G401 (cell line): Measurements from ENCODE around the gene CHIC2. TPM values are rescaled to one million over a fixed set of nuclear protein-coding genes. Genes with fewer than 3 reads are reported as not detected.

Source experiments
- DNase-seq: peaks from one replicate; pipeline ENCODE4 v3.0.0-alpha.2; 2015; ENCODE audit warnings: low spot score
- in situ Hi-C: cut with HindIII; loops from 2 replicates; pipeline ENCODE4 v1.10.0; 2016; ENCODE audit warnings: low sequenced_read_pairs, mixed read lengths
- total RNA-seq: library from RNA; depleted of rRNA; stranded (reverse); fragments of >200 nt; shearing (Covaris generic); gene quantifications from 2 replicates; pipeline ENCODE4 v1.2.3, GENCODE V29; 2014

CHIC2 gene
- total RNA-seq, 1 experiment from 2014 or later: 27.4 TPM

DNA sequence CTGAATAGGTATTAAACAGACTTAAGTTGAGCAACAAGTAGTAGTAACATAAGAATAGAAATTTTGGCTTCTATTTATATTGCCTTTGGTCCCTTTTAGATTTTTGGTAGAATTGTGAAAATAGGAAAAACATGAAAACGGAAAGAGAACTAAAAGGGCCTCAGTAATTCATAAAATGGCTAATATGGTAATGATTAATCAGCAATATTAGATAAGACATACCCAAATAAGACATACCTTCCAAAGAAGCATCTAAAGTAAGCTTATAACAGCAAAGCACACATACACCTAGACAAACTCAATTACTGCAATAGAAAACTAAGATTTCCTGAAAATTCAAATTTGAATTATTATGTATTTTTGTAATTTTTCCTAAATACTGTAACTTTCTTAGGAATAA, 46.4 kb downstream of the CHIC2 start:
- no peak for DNase-seq
- in situ Hi-C loops: no loop called here

DNA sequence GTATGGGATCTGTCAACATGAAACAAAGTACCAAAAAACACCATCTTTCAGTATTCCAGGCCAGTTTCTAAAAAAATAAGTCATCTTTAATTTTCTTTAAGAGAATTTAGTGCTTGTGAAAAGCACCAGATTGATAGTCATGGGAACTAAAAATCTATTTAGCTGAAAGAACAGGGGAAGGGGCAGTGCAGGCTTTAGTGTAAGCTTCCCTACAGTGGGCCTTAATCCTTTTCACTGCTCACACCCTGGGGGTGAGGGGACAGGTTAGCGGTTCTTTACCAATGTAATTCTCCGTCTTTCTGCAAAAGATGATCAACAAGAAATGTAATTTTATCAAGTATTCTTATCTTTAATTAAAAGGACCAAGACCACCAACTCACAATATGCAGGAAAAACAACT, 47.1 kb downstream of the CHIC2 start:
- in situ Hi-C loops: no loop called here
- no peak for DNase-seq

DNA sequence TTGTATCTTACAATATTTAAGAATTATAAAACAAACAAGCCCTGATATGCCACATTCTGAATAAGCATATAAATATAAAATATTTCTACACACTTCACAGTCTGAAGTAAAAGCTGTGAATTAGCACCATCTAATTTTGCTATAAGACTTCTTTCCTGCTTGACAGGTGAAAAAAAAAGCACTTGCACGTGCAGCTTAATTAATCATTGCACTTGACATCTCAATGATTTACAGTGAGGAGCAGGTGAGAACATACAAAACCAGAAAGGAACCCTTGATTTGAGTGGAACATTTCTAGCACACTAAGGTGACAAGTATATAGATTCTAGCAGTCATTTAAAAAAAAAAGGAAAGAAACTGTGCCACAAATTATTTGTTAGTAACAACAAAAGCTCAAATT, 47.9 kb downstream of the CHIC2 start:
- no peak for DNase-seq
- in situ Hi-C loops: no loop called here

DNA sequence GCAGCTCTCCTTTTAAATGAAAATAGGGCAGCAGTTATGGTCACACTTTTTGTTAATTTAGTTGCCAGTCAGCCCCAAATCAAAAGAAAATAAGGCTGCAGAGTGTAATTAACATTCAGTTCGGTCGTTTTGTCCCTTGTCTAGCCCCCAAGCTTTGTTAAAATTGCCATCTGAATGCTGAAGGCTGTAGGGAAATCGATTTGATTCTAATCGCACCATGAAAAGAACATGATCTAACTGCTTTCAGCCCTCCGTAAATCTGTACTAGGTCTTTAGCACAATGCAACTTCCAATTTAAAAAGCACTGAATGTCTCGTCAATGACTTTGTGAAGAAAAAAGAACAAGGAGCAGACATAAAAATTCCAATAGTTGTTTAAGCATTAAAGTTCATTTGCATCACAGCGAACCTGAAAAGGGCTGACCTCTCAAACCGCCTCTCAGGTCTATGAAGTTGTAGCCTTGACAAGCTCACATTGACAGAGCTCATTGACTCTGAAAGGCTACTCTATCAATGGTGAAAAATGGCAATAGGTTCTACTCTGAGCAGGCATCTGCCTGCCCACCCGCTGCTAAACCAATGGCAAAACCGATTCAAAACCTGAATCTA, 48.9 kb downstream of the CHIC2 start:
- DNase-seq: peak; percentile 20
- in situ Hi-C loops: no loop called here

DNA sequence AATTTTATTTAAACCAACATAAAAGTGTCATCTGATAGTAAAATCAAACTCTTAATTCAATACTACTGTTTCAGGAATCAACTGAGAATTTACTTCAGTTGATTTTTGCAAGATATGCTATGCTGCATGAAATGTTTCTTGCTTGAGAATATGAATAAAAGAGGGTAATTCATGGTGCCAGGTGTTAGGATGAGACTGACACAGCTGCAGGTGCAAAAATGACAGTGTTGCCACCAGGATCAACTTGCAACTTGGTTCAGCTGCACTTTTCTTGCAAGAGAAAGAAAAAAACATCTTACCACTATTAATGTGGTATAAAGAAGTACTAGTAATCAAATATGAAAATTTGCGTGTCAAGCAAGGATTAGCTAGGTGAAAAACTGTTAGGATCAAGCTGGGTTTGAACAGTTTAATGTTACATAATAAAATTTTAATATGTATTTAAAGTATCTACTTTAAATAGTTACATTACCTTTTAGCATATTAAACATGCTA, 49.7 kb downstream of the CHIC2 start:
- no peak for DNase-seq
- in situ Hi-C loops: no loop called here

DNA sequence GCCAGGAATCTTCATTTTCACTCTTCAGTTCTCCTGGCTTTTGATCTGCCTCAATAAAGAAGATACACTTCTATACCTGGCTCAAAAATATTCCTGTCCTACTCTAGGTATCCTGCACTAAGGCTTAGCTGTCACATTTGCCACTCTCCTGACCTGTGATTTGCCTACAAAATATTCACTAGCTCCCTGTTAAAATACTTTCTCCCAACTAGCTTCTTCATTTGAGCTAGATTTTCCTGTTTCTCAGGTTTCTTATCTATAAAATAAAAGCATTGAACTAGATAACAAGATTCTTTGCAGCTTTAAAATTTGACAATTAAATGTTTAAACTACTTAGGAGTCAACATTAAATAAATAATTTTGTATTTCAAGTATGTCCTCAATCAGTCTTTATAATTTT, 53.2 kb downstream of the CHIC2 start:
- no peak for DNase-seq
- in situ Hi-C loops: no loop called here

DNA sequence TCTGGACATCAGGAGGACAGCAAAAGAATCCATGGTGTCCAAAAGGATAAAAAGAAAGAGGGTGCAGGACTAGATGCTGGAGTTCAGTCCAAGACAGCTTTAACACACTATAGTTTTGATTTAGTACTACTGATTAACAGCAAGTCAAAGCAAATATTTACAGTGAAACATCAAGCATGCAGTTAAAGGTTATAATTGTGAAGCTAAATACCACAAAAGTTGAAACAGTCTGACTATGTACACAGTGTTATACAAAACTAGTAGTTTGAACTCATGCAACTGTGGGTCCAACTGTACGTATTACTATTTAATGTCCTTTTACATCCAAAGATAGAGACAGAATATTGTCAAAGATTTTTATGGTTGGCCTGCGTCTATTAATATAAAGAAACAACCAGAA, 57.6 kb downstream of the CHIC2 start:
- in situ Hi-C loops: no loop called here
- no peak for DNase-seq

DNA sequence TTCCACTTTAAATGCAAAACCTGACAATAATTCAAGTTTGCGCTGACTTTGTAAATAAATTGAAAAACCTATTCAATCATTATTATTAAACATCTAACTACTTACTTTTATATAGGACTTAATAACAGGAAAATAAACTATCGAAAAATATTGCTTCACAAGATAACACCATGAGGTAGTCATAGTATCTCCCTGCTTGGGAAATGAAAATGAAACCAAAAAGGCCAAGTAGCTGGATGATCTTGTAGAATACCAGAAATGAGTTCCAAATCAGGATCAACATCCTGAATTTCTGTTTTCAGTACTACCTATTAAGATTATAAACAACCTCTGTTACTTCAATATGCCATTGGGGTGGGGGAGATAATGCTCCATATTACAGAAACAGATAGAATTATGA, 58.9 kb downstream of the CHIC2 start:
- DNase-seq: no peak
- in situ Hi-C loops: no loop called here

DNA sequence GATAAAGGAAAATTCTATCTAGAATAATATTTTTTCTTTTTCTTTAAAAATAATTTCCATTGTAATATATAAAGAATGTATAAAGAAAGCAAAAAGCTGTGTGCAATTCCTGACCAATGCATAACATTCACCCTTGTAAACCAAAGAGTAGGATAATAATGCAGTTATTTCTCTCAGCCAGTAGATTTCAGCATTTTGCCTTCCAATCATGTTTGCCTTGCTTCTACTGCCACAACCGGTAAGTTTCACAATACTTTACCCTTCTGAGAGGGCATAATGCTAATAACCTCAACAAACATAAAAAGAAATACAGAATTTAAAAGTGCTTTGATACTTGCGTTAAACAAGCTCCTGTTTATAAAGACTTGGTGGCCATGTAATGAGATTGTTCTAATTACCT, 59.9 kb downstream of the CHIC2 start:
- no peak for DNase-seq
- in situ Hi-C loops: no loop called here

DNA sequence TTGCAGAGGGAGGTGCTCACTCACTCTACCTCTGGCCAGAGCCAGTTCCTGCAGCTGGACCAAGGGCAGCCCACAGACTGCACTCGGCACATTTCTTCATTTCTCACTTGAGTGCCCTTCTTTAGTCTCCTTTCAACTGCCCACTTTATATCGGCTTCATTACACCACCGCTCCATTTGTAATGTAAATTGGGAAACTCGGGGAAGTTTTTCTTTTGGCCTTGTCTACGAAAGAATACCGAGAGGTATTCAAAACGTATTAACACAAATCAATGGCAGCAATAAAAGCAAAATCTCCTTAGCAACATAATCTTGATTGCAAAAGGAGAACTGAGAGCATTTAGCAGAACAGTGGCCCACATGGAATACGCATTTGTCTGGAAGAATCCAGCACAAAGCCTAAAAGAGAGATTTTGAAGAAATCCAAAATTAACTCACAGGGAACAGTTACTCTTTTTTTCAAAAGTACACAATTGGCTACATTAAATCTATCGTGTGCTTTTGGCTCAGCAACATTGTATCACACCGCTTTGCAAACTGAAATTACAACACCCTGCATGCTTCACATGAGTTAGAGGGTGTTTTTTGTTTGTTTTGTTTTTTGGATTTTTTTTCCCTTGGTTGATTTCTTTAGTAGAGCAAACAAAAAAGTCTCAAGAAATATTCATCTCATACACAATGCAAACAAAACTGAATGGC, 62.6 kb downstream of the CHIC2 start:
- DNase-seq: no peak
- in situ Hi-C loops: no loop called here

DNA sequence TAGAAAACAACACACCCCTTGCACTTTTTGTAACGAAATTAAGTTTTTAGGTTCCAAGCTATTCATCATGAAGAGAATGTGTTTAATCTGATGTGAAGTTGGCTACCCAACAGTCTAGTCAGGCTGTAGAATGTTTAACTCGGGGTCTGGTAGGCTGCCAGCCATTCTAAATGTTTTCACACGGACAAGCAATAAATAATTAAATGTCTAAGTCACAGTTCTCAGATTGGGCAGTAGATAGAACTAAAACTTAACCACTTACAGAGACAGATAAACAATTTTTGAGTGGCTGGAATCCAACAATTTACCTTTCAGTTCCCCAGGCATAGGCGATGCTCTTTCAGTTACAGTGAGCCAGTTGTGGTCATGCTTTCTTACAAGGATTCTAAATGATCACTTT, 66.5 kb downstream of the CHIC2 start:
- in situ Hi-C loops: no loop called here
- DNase-seq: no peak

DNA sequence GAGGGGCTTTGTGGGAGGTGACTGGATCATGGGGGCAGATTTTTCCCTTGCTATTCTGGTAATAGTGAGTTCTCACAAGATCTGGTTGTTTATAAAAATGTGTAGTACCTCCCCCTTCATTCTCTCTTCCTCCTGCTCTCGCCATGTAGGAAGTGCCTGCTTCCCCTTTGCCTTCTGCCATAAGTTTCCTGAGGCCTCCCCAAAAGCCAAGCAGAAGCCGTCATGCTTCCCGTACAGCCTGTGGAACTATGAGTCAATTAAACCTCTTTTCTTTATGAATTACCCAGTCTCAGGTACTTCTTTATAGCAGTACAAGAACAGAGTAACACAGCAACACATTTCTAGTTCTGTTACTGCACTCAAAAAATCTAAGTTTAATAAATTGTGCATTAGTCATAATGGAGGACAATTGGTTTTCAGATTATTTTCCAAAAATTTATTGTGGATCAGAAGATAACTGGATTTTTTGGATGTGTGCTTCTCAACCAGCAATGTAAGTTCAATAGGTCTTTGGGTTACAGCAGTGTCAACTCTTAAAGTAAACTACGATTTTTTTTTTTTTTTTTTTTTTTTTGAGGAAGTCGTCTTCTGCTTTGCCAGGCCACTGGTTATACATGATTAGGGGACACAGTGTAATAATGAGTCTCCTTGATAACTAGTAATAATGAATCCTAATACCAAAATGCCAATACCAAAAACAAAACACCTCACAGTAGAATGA, 69.9 kb downstream of the CHIC2 start:
- no peak for DNase-seq
- in situ Hi-C loops: no loop called here

DNA sequence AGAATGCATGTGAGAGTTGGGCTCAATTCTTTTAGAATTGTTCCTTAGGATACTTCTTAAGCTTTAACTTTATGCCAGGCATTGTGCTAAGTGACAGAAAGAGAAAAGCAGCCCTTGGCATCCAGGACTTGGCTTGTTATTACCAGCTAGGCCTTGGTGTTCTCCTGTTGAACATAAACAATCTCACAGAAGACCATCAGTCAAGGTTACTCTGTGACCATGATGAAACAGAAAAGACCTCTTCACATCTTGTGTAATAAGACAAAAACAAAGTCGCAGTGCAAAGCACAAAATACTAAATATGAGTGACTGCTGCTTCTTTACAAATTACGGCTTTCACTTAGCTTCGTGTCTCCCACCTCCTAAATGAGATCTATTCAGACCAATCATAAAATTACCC, 71.6 kb downstream of the CHIC2 start:
- in situ Hi-C loops: no loop called here
- DNase-seq: no peak

DNA sequence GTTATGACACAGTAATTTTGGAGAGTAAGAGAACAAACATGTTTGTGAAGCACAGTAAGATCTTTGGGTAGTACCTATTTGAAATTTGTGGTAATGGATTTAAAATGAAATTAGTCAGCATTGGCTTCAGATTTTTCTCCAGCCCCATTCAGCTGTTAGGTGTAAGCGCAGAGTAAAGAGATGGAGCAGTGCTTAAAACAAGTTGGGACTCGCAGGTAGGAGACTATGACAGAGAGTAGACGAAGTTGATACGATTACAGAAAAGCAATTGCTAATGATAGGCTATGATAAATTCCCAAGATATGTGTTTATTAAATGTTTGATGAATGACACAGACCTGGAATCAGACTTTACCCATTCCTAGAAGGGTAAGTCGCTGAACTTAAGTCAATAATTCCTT, 72.6 kb downstream of the CHIC2 start:
- no peak for DNase-seq
- in situ Hi-C loops: no loop called here

DNA sequence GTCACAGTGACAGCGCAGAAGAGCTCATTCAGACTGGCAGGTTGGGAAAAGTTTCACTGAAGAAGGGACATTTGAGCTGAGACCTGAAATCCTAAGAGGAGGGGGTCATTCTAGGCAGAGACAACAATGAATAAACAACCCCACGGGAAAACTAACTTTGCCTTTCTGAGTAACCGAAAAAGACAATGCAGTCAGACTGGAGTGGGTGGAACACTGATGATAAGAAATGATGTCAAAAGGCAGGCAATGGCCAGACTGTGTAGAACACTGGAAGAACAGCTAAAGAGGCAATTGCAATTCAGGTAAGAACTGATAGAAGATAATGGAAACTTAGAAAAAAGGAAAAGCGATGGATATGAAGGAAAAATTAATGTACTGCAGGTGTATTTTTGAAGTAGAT, 73.8 kb downstream of the CHIC2 start:
- DNase-seq: no peak
- in situ Hi-C loops: no loop called here

DNA sequence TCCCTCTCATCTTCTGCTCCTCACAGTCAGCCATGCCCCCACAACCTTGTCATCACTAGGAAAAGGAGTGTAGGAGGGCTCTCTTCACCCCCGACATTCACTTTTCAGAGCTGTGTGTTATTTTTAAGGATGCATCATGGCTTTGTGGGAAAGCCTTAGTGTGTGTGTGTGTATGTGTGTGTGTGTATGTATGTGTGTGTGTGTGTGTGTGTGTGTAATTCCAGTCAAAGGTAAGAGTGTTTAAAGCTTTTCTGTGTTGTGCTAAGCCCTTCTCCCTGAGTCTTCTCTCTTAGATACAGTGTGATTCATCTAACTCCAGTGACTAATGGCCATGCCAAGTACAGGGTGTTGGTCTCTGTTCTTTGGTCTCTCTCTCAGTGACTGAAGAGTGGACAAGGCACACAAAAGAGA, 76.6 kb downstream of the CHIC2 start:
- in situ Hi-C loops: no loop called here

DNA sequence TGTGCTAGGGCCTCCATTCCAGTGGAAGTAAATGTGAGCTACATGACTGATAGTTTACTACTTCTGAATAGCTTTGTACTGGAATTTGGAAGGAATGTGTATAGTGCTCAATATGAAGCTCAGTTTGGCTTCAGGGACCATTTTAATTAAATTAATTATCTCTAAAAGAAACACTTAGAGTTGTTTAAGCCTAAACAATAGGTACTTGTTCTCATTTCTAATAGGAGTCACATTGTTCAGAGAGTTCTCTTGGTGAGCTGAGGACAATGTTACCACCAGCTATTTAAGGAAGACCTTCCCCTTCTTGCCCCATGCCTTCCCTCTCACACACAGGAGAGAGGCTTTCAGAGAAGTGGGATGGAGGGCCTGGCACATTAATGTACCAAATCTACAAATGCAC, 78.3 kb downstream of the CHIC2 start:
- no peak for DNase-seq
- in situ Hi-C loops: no loop called here

More for the DNA sequence above, 76.6 kb downstream of the CHIC2 start:
- no peak for DNase-seq

DNA sequence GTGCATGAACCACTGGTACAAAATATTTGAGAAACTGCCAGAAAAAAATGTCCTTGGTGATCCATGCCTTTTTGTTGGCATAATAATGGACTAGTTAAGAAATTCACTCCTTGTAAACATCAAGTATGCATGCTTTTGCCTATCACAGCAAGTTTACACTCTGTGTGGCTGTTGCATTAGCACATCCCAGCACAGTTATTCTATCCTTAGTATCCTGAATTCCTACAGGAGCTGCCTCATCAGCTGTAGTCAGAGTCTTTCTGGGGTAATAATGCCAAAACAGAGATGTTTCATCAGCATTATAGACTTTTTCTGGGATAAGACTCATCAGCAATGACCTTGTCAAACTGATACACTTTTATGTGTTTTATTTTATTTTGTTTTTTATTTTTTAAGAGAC, 82.8 kb downstream of the CHIC2 start:
- in situ Hi-C loops: no loop called here
- DNase-seq: no peak

DNA sequence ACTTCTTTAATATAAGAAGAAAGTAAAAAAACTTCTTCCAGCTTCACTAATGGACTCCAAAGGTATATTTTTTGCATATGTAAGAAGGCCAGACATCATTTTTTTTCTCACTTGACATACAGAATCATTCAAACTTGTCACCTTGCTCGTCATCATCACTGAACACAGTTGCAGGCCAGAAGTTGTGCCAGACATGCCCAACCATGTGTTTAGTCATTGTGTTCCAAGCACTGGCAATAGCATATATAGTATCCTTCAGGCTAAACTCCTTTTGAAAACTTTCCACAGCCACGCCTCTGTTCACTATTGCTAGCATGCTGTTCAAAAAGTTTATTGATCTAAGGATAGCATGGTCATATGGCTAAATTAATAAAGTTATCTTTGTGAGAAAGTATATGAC, 83.3 kb downstream of the CHIC2 start:
- DNase-seq: no peak
- in situ Hi-C loops: no loop called here

DNA sequence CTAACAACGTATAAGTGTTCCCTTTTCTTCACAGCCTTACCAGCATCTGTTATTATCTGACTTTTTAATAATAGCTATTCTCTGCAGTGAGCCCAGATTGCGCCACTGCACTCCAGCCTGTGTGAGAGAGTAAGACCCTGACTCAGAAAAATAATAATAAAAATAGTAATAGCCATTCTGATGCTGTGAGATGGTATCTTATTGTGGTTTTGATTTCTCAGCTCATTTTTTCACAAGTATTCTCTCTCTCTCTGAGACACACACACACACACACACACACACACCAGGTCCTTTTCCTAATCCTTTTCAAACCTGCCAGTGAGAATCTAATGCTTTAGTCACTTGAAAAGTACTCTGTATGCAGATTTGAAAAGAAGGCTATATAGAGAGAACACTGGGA, 89.8 kb downstream of the CHIC2 start:
- in situ Hi-C loops: no loop called here
- no peak for DNase-seq

DNA sequence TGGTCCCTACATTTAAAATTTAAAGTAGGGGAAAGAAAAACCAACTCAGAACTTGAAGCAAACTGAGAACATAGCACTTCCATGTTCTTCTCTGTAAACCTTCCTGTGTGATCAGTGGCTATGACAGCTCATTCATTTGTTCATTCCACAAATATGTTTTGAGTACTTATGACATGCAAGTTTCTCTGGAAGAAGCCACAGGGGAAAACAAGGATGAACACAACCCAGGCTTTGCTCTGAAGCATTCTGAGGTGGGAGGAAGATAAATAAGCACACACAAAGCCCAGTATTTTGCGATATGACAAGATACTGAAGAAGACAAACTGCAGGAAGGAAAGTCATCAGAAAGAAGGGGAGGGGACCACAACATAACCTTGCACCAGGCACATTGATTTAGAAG, 96.4 kb downstream of the CHIC2 start:
- in situ Hi-C loops: no loop called here
- DNase-seq: no peak
